Upper lobe of left lung (tissue), 4 donors: ENCODE measurements around the gene CAMTA2.
A peak's percentile ranks its signal among the peaks of the same experiment; 100 is the strongest.

Source experiments
- CTCF ChIP-seq, 6 experiments: fragments of 450-650 bp in 4 of 6; fragments of 200-600 bp in 2 of 6; sonication (generic) in 2 of 6; IDR thresholded peaks; one replicate each; pipeline ENCODE4 v1.5.1; 2016 to 2019; ENCODE audit warnings: antibody characterized with exemption in 6 of 6
- EP300 ChIP-seq, 4 donors: sonication (generic); formaldehyde crosslinking; IDR thresholded peaks; one replicate each; pipeline ENCODE4 v1.5.1; 2017; ENCODE audit warnings: antibody characterized with exemption in 4 of 4, control low read depth in 2 of 4
- POLR2A ChIP-seq, 4 donors: fragments of 450-650 bp; IDR thresholded peaks; one replicate each; pipeline ENCODE4 v1.5.1; 2016 to 2017; ENCODE audit warnings: antibody characterized with exemption in 4 of 4, mild to moderate bottlenecking in 2 of 4

GRCh38 chr17:4949321-4950074 lies 38.0 kb downstream of the CAMTA2 start:
- peak in 2 of 6 experiments; percentile 16 to 17 for TF ChIP-seq CTCF (IDR thresholded peaks at IDR 0.05)
- TF ChIP-seq POLR2A (IDR thresholded peaks at IDR 0.05) = peak in 1 of 4 donors; percentile 55
- TF ChIP-seq EP300 (IDR thresholded peaks at IDR 0.05) = no peak
